Kidney glomerular epithelial cell (primary cell): ENCODE data around the gene FNDC3A.

Source experiments
- DNase-seq: peaks from one replicate; lab custom pipeline; 2025; lab: John Stamatoyannopoulos, UW

FNDC3A gene

GRCh38 chr13:49218493-49219051, 242.9 kb downstream of the FNDC3A start:
- DNase-seq = no peak

- DNase-seq = no peak
These were observed 243.9 kb downstream of the FNDC3A start for GRCh38 chr13:49219647-49220035.

GRCh38 chr13:49220036-49220855, 244.5 kb downstream of the FNDC3A start, which contains the start of gene MLNR:
Gene MLNR (plus strand): TSS chr13:49220338. CDS start chr13:49220338, 0 bp downstream.
- no peak for DNase-seq

DNA sequence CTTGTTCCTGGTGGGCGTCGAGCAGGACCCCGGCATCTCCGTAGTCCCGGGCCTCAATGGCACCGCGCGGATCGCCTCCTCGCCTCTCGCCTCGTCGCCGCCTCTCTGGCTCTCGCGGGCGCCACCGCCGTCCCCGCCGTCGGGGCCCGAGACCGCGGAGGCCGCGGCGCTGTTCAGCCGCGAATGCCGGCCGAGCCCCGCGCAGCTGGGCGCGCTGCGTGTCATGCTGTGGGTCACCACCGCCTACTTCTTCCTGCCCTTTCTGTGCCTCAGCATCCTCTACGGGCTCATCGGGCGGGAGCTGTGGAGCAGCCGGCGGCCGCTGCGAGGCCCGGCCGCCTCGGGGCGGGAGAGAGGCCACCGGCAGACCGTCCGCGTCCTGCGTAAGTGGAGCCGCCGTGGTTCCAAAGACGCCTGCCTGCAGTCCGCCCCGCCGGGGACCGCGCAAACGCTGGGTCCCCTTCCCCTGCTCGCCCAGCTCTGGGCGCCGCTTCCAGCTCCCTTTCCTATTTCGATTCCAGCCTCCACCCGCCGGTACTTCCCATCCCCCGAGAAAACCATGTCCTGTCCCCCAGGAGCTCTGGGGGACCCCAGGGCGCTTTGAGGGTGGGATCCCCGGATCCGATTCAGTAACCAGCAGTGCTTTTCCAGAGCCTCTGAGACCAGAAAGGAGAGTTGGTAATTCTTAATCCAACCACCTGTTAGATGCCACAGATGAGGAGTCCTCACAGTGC, 245.3 kb downstream of the FNDC3A start:
- DNase-seq = no peak

DNA sequence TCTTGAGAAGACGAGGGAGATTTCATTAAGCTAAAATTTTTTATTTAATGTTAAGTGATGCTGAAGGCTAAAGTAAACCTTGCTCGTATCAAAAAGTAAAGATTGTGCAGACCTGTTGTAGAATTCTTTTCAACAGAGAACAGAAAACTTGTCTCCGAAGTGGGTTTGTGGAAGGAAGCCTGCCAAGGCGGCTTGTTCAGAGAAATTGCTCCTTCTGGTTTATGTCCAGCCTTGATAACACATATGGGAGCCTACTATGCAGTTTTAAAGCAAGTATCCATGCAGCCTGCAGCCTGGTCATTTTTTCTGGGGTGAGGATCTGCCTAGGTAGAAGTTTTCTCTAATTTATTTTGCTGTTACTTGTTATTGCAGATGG, 245.9 kb downstream of the FNDC3A start:
- no peak for DNase-seq

- DNase-seq = no peak
These were observed 249.7 kb downstream of the FNDC3A start for GRCh38 chr13:49225223-49226042.

GRCh38 chr13:49226613-49227012, 250.9 kb downstream of the FNDC3A start:
- no peak for DNase-seq

DNA sequence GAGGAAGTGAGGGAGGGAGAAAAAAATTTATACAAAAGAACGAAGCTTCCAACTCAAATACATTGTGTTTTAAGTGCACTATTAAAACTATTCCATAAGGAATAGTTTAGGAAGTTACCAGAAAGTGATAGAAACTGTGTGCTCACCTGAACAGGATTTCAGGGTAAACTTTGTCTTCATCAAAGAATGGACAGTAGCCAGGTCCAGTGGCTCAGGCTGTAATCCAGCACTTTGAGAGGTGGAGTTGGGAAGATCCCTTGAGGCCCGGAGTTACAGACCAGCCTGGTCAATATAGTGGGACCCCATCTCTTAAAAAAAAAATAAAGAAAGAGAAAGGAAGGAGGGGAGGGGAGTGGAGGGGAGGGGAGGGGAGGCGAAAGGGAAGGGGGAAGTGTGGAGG, 259.0 kb downstream of the FNDC3A start:
- DNase-seq = no peak

DNA sequence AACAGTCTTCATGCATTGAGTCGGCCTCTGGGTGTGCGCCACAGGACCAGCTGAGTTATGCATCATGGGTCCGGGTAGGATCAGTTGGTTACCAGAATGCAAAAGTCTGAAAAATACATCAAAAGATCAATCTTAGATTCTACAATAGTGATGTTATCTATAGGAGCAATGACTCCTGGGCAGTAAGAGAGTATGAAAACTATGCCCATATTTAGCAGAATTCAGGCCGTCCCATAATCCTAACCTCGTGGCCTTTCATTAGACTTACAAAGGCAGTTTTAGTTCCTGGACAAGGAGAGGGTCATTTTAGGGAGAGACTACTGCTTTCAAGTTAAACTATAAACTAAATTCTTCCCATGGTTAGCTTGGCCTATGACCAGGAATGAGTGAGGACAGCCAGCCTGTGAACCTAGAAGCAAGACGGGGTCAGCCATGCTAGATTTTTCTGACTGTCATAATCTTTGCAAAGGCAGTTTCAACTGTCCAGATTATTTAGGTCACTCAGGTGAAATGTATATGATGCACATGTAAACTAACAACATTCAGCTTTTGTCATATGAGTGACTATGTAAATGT, 260.2 kb downstream of the FNDC3A start:
- DNase-seq = no peak

- no peak for DNase-seq
These were observed 262.9 kb downstream of the FNDC3A start for GRCh38 chr13:49238621-49239020.

DNA sequence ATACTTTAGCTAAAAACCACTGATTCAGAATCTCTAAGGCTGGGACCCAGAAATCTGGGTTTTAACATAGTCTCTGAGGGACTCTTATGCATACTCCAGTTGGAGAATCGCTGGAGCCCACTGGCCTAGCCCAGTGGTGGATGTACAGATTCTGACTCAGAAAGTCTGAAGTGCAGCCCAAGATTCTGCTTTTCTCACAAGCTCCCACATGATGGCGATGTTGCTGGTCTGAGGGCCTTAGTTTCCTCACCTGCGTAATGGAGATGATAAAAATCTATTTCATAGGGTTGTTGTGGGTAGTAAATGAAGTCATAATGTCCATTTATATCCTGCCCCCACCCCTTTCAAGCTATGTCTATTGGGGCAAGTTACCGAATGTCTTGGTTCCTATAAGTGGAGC, 264.3 kb downstream of the FNDC3A start:
- no peak for DNase-seq

DNA sequence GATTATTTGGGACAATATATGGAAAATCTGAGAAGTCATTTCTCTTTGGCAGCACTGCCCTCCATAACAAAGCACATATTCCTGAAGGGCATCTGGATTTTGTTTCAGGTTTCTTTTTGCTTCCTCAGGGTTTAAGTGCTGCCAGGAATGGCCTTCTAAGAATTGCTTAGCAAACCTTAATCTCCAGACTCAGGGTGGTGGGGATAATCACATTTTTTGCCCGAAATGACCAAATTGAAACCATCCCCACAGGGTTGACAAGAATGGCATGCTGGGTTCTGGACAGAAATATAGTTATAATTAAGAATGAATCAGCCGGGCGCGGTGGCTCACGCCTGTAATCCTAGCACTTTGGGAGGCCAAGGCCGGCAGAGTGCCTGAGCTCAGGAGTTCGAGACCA, 265.6 kb downstream of the FNDC3A start:
- DNase-seq = no peak

- DNase-seq = no peak
These were observed 269.4 kb downstream of the FNDC3A start for GRCh38 chr13:49245101-49245500.

DNA sequence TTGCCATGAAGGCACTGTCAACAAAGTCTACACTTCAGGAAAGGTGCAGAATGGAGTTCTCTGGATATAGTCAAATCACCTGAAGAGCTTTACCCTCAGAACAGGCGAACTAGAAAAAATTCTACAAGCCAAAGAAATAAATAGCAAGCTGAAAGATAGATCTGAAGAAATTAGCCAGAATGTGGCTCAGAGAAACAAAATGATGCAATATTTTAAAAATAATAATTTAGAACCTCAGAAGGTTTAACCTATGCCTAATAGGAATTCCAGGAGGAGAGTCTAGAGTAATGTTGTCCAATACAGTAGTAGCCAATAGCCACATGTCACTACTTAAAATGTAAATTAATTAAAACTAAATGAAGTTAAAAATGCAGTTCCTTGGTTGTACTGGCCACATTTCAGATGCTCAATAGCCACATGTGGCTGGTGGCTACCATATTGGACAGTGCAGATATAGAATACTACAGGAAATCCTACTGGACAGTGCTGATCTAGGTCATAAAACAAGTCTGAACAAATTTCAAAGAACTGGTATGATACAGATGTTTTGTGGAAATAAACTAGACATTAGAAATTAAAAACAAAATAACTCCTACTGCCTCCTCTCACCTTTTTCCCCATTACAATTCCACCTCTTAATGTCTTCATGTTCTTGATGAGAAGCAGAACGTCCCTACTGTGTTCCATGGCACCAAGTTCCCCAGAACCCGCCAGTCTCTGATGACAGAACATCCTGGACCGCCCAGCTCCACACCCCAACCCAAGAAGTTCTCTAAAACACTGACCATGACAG, 271.3 kb downstream of the FNDC3A start:
- peak; percentile 53 for DNase-seq

- DNase-seq = peak; percentile 93
These were observed 272.2 kb downstream of the FNDC3A start, which contains the start of gene CDADC1 for GRCh38 chr13:49247643-49248621. Gene CDADC1 (plus strand): TSS chr13:49247925. CDS start chr13:49248038, 113 bp downstream.

DNA sequence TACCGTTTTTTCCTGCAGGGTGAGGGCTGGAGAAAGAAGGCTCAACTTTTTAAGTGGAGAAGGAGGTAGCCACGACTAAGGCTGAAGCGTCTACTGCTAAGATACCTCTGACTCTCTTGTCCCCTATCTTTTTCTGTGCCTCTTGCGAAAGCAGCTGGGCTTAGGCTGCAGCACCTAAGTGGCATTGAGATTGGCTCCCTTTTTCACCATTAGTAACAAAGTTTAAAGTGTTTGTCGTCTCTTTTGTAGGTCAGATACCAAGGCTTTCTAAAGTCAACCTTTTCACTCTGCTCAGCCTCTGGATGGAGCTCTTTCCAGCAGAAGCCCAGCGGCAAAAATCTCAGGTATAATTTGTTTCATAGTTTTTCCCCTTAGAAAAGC, 272.9 kb downstream of the FNDC3A start:
- no peak for DNase-seq

DNA sequence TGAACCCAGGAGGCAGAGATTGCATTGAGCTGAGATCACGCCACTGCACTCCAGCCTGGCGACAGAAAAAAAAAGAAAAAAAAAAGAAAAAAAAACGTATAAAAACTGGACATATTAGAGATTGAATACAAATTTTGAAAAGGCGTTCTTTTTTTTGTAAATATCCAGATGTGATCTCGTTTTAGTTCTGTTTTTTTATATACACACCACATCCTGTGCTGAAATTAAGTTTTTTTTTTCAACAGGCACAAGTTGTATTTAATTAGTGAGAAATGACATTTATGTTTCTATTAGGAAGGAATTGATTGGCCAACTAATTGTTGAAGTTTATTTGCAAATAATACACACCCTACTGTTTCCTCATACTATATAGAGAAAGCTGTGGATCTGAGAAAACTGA, 275.6 kb downstream of the FNDC3A start:
- DNase-seq = no peak

- no peak for DNase-seq
These were observed 277.6 kb downstream of the FNDC3A start for GRCh38 chr13:49253310-49253709.

DNA sequence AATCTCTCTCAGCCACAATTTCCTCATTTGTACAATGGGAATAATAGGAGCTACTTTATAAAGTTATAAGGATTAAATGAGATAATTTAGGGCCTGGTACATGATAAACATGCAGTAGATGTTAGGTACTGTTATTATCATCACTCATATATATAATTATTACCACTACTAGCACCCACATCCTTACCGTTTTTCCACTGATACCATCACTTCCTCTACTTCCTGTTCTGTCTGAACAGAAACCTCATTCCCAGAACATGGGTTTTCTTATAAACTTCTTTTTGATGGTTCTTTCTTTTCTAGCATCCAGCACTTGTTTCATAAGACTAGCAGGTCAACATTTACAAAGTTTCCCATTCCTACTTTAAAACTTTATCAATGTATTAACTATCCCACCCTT, 278.3 kb downstream of the FNDC3A start:
- DNase-seq = no peak

- DNase-seq = no peak
These were observed 281.1 kb downstream of the FNDC3A start for GRCh38 chr13:49256841-49257240.
